PC-3 (cell line): ENCODE measurements around the gene EDIL3. TPM values are rescaled to one million over a fixed set of nuclear protein-coding genes. Genes with fewer than 3 reads are reported as not detected.
A peak's percentile ranks its signal among the peaks of the same experiment; 100 is the strongest.

Source experiments
- ATAC-seq: fragments of 200-7000 bp; cut with Tn5 transposase; 2 replicates; pipeline ENCODE4 v1.9.1; 2020; ENCODE audit warnings: mild to moderate bottlenecking, moderate library complexity
- Bru-seq: library from RNA; stranded (reverse); fragments of 400-500 nt; gene quantifications from one replicate; lab custom pipeline; 2021; lab: Mats Ljungman, UMichigan
- BruChase-seq, 2 experiments: library from RNA; stranded (reverse); fragments of 400-500 nt; gene quantifications; one replicate each; lab custom pipeline; 2021; lab: Mats Ljungman, UMichigan
- BruUV-seq: library from RNA; stranded (reverse); fragments of 400-500 nt; replicated peaks from 2 replicates; lab custom pipeline; 2021; lab: Mats Ljungman, UMichigan
- CTCF ChIA-PET: fragments of 300-600 bp; sonication (Branson Sonifier 250); formaldehyde crosslinking; loops from one replicate; lab custom pipeline; 2022; ENCODE audit warnings: antibody characterized with exemption; lab: Charles Lee
- POLR2A ChIA-PET: fragments of 300-600 bp; sonication (Branson Sonifier 250); formaldehyde crosslinking; loops from one replicate; lab custom pipeline; 2022; ENCODE audit warnings: antibody characterized with exemption; ENCODE audit not compliant: unreplicated experiment; lab: Charles Lee
- DNase-seq: peaks from one replicate; pipeline ENCODE4 v3.0.0-alpha.2; 2015
- H2AFZ ChIP-seq: fragments of 300-600 bp; sonication (generic); 2 replicates; pipeline ENCODE4 v1.6.0; 2016; ENCODE audit warnings: antibody characterized with exemption, low read length
- H3F3A ChIP-seq: fragments of 300-600 bp; sonication (generic); one replicate; pipeline ENCODE4 v1.6.0; 2017; ENCODE audit warnings: antibody characterized with exemption, low read length, control low read depth, mild to moderate bottlenecking; ENCODE audit not compliant: unreplicated experiment
- H3K27ac ChIP-seq: fragments of 300-600 bp; sonication (generic); 2 replicates; pipeline ENCODE4 v1.5.1; 2016; ENCODE audit warnings: mild to moderate bottlenecking, low read length
- H3K27me3 ChIP-seq: fragments of 300-600 bp; sonication (generic); 2 replicates; pipeline ENCODE4 v1.6.1; 2016; ENCODE audit warnings: low read length, mixed read lengths
- H3K36me3 ChIP-seq: fragments of 300-600 bp; sonication (generic); 2 replicates; pipeline ENCODE4 v1.6.1; 2016; ENCODE audit warnings: low read depth, mixed run types, low read length, mixed read lengths
- H3K4me1 ChIP-seq: fragments of 300-600 bp; sonication (generic); 2 replicates; pipeline ENCODE4 v1.5.1; 2016; ENCODE audit warnings: low read length; ENCODE audit not compliant: insufficient read depth
- H3K4me2 ChIP-seq: fragments of 300-600 bp; sonication (generic); 2 replicates; pipeline ENCODE4 v1.6.0; 2016; ENCODE audit warnings: low read length
- H3K4me3 ChIP-seq: fragments of 300-600 bp; sonication (generic); 2 replicates; pipeline ENCODE4 v1.5.1; 2016; ENCODE audit warnings: mild to moderate bottlenecking, low read length, mixed read lengths
- H3K79me2 ChIP-seq: fragments of 300-600 bp; sonication (generic); 2 replicates; pipeline ENCODE4 v1.6.1; 2017; ENCODE audit warnings: low read length, mixed read lengths
- H3K9ac ChIP-seq: fragments of 300-600 bp; sonication (generic); 2 replicates; pipeline ENCODE4 v1.6.0; 2016; ENCODE audit warnings: mild to moderate bottlenecking, low read length
- H3K9me2 ChIP-seq: fragments of 300-600 bp; sonication (generic); replicated peaks from 2 replicates; pipeline ENCODE4 v1.6.1; 2016; ENCODE audit warnings: mixed run types, low read length, mixed read lengths
- H3K9me3 ChIP-seq: fragments of 300-600 bp; sonication (generic); 2 replicates; pipeline ENCODE4 v1.6.1; 2016; ENCODE audit warnings: low read length, mixed read lengths
- H4K20me1 ChIP-seq: fragments of 300-600 bp; sonication (generic); 2 replicates; pipeline ENCODE4 v1.6.1; 2016; ENCODE audit warnings: low read length, mixed read lengths
- CTCF ChIP-seq: fragments of 300-600 bp; sonication (generic); conservative IDR thresholded peaks from 2 replicates; pipeline ENCODE4 v1.5.1; 2017; ENCODE audit warnings: antibody characterized with exemption, low read depth, mild to moderate bottlenecking, low read length
- EZH2 ChIP-seq: fragments of 300-600 bp; sonication (generic); IDR thresholded peaks from one replicate; pipeline ENCODE4 v1.6.1; 2017; ENCODE audit warnings: antibody characterized with exemption, mild to moderate bottlenecking, low read length; ENCODE audit not compliant: unreplicated experiment
- EZH2phosphoT487 ChIP-seq: fragments of 300-600 bp; sonication (generic); IDR thresholded peaks from 2 replicates; pipeline ENCODE4 v1.6.1; 2018; ENCODE audit warnings: mild to moderate bottlenecking, antibody characterized with exemption, low read length, borderline replicate concordance
- intact Hi-C: fragments of 100-400 bp; cut with micrococcal nuclease; formaldehyde crosslinking; loops from 2 replicates; pipeline ENCODE4 v1.9.0; 2023
- long read RNA-seq: library from polyadenylated mRNA; unstranded; transcript quantifications from one replicate; pipeline ENCODE4 v2.0.0, GENCODE V29; 2021; ENCODE audit not compliant: unreplicated experiment
- total RNA-seq: library from RNA; depleted of rRNA; stranded (reverse); fragments of >200 nt; gene quantifications from 2 replicates; pipeline ENCODE4 v1.2.3, GENCODE V29; 2014; rRNA removed

The EDIL3 gene
- total RNA-seq (11.7 and 13.8 TPM in 2 replicates), Bru-seq, nascent RNA (percentile 73 among the genes with signal in this experiment), BruChase-seq, experiment 1, labeled RNA remaining after a 6-hour chase (percentile 50 among the genes with signal in this experiment), BruChase-seq, experiment 2, labeled RNA remaining after a 2-hour chase (percentile 61 among the genes with signal in this experiment)
- long read RNA-seq, full-length matches to known transcripts: 69 of 101 reads
- long read RNA-seq, partial matches to known transcripts: 6 of 101 reads
- long read RNA-seq, other reads (novel, unspliced or antisense): 26 of 101 reads

GRCh38 chr5:84384604-84385575 lies at the start of gene EDIL3:
Gene EDIL3 (minus strand): TSS chr5:84384880. CDS start chr5:84384374, 506 bp downstream.
- peak within 1 kb of the TSS; percentile 62 for H3K9ac ChIP-seq
- DNase-seq (no peak), ATAC-seq (peak; percentile 39)
- peaks cover 8% of the 10 kb centered on the region for H3K4me1 ChIP-seq
- H3K79me2 ChIP-seq: peaks cover 30% of the 10 kb centered on the region; the same call in 1 of the 2 replicates
- intact Hi-C loops: loop anchor here (5.0 kb wide), 4 partner anchors 62 to 663 kb away; partner anchors contain the start of gene HAPLN1
- peak within 1 kb of the TSS; percentile 86 for H2AFZ ChIP-seq
- H4K20me1 ChIP-seq: no peaks in the 10 kb centered on the region
- TF ChIP-seq EZH2phosphoT487 (no peak), EZH2 (no peak), CTCF (no peak)
- peak within 1 kb of the TSS; percentile 90 for H3K4me2 ChIP-seq
- no peaks in the 10 kb centered on the region for H3F3A ChIP-seq
- CTCF ChIA-PET: no interaction called here
- no peaks in the 10 kb centered on the region for H3K9me3 ChIP-seq
- peak within 1 kb of the TSS; percentile 77 for H3K4me3 ChIP-seq
- TSS peak; percentile 51 for BruUV-seq
- H3K27ac ChIP-seq: no peak within 1 kb of the TSS
- POLR2A ChIA-PET: interaction anchor here (0.7 kb wide), 1 partner anchor 666 kb away, joined by 3 read pairs; no protein-coding TSS in a partner anchor
- no peaks in the 10 kb centered on the region for H3K36me3 ChIP-seq
- no peaks in the 10 kb centered on the region for H3K27me3 ChIP-seq
- H3K9me2 ChIP-seq: no peaks in the 10 kb centered on the region

- no peak for DNase-seq
- no peak overlapping the region for H3K4me2 ChIP-seq
- no peaks in the 10 kb centered on the region for H3K36me3 ChIP-seq
- H2AFZ ChIP-seq: no peak overlapping the region
- H3K27ac ChIP-seq: no peak overlapping the region
- H4K20me1 ChIP-seq: no peaks in the 10 kb centered on the region
- H3F3A ChIP-seq: peaks cover 2% of the 10 kb centered on the region
- no peaks in the 10 kb centered on the region for H3K9me2 ChIP-seq
- no peak for ATAC-seq
- TF ChIP-seq CTCF: no peak
- no peak for TF ChIP-seq EZH2phosphoT487
- no peak for TF ChIP-seq EZH2
- no peaks in the 10 kb centered on the region for H3K79me2 ChIP-seq
- intact Hi-C loops: loop anchor here (10.0 kb wide), 1 partner anchor 709 kb away; the partner anchor contains the start of gene HAPLN1
- H3K4me1 ChIP-seq: peaks cover 14% of the 10 kb centered on the region
- no peaks in the 10 kb centered on the region for H3K9me3 ChIP-seq
- no TSS peak for BruUV-seq
- no peaks in the 10 kb centered on the region for H3K27me3 ChIP-seq
- H3K4me3 ChIP-seq: no peak overlapping the region
- POLR2A ChIA-PET: no interaction called here
- CTCF ChIA-PET: no interaction called here
- H3K9ac ChIP-seq: no peak overlapping the region
These were observed 48.8 kb upstream of the EDIL3 start for GRCh38 chr5:84433461-84433860.
